HEK293 (cell line): Measurements from ENCODE around the gene ZC2HC1C.

Source experiments
- CTCF ChIA-PET: fragments of 350-600 bp; formaldehyde crosslinking; extraction: SDS; loops from one replicate; lab custom pipeline; 2021; ENCODE audit warnings: antibody characterized with exemption; lab: Yijun Ruan, JAX
- POLR2A ChIA-PET: fragments of 300-600 bp; formaldehyde crosslinking; extraction: SDS; loops from one replicate; lab custom pipeline; 2020; ENCODE audit warnings: antibody characterized with exemption, inconsistent platforms; lab: Yijun Ruan, JAX
- H3K27ac ChIP-seq: fragments of 200-500 bp; sonication (Bioruptor generic); 2 replicates; pipeline ENCODE4 v1.5.1; 2014; ENCODE audit warnings: low read depth, low read length, control low read depth, inconsistent platforms; ENCODE audit errors: extremely low read depth
- H3K36me3 ChIP-seq, 2 experiments: fragments of 200-500 bp in 1 of 2; sonication (Bioruptor generic) in 1 of 2; 1 replicate in 1 of 2; 2 replicates in 1 of 2; pipeline ENCODE4 v1.5.1; 2014 to 2017; ENCODE audit warnings: inconsistent platforms in 2 of 2, low read length in 2 of 2; ENCODE audit not compliant: control insufficient read depth in 2 of 2, insufficient read depth in 1 of 2
- H3K4me1 ChIP-seq: fragments of 200-500 bp; sonication (Bioruptor generic); 2 replicates; pipeline ENCODE4 v1.5.1; 2014; ENCODE audit warnings: mild to moderate bottlenecking, low read length, inconsistent platforms; ENCODE audit not compliant: control insufficient read depth, insufficient read depth
- H3K4me3 ChIP-seq: 2 replicates; pipeline ENCODE4 v1.5.1; 2011; ENCODE audit warnings: low read depth, mild to moderate bottlenecking, control low read depth, low read length, moderate library complexity
- H3K9me3 ChIP-seq: fragments of 200-500 bp; sonication (Bioruptor generic); 2 replicates; pipeline ENCODE4 v1.5.1; 2014; ENCODE audit warnings: low read depth, low read length, inconsistent platforms; ENCODE audit not compliant: control insufficient read depth, insufficient read depth
- BCL11A ChIP-seq: fragments of 450-650 bp; formaldehyde crosslinking; IDR thresholded peaks from 2 replicates; pipeline ENCODE4 v1.5.1; 2016; ENCODE audit warnings: low read depth, missing biosample characterization, missing genetic modification characterization
- GLI2 ChIP-seq: fragments of 450-650 bp; formaldehyde crosslinking; IDR thresholded peaks from 2 replicates; pipeline ENCODE4; 2017; ENCODE audit warnings: missing biosample characterization, missing genetic modification characterization, low read depth, borderline replicate concordance
- HOXA7 ChIP-seq: sonication (generic); formaldehyde crosslinking; IDR thresholded peaks from 2 replicates; pipeline ENCODE4 v1.8.1; 2022; ENCODE audit warnings: missing genetic modification reagents, borderline replicate concordance
- HOXC10 ChIP-seq: sonication (generic); formaldehyde crosslinking; IDR thresholded peaks from 2 replicates; pipeline ENCODE4 v1.8.1; 2023; ENCODE audit warnings: mild to moderate bottlenecking, missing genetic modification reagents
- MZF1 ChIP-seq: fragments of 450-650 bp; formaldehyde crosslinking; IDR thresholded peaks from 2 replicates; pipeline ENCODE4 v1.5.1; 2017; ENCODE audit warnings: missing biosample characterization, missing genetic modification characterization, borderline replicate concordance
- SCRT2 ChIP-seq: fragments of 450-650 bp; formaldehyde crosslinking; IDR thresholded peaks from 2 replicates; pipeline ENCODE4 v1.5.1; 2016; ENCODE audit warnings: missing biosample characterization, missing genetic modification characterization
- TRIM28 ChIP-seq: IDR thresholded peaks from 2 replicates; pipeline ENCODE4 v1.6.1; 2011; ENCODE audit warnings: low read length, control low read depth, borderline replicate concordance
- ZBTB21 ChIP-seq: fragments of 450-650 bp; formaldehyde crosslinking; IDR thresholded peaks from 2 replicates; pipeline ENCODE4 v1.5.1; 2017; ENCODE audit warnings: missing biosample characterization, missing genetic modification characterization
- ZBTB8A ChIP-seq: fragments of 450-650 bp; formaldehyde crosslinking; IDR thresholded peaks from 2 replicates; pipeline ENCODE4 v1.5.1; 2016; ENCODE audit warnings: missing biosample characterization, missing genetic modification characterization
- ZFP41 ChIP-seq: fragments of 450-650 bp; formaldehyde crosslinking; IDR thresholded peaks from 2 replicates; pipeline ENCODE4 v1.5.1; 2016; ENCODE audit warnings: missing biosample characterization, missing genetic modification characterization, borderline replicate concordance
- ZNF114 ChIP-seq: fragments of 450-650 bp; formaldehyde crosslinking; IDR thresholded peaks from 2 replicates; pipeline ENCODE4 v1.5.0; 2017; ENCODE audit warnings: missing biosample characterization, missing genetic modification characterization
- ZNF157 ChIP-seq: fragments of 450-650 bp; formaldehyde crosslinking; IDR thresholded peaks from 2 replicates; pipeline ENCODE4 v1.5.1; 2016; ENCODE audit warnings: missing biosample characterization, missing genetic modification characterization
- ZNF16 ChIP-seq: fragments of 450-650 bp; formaldehyde crosslinking; IDR thresholded peaks from 2 replicates; pipeline ENCODE4 v1.5.1; 2016; ENCODE audit warnings: low read depth, missing biosample characterization, missing genetic modification characterization
- ZNF169 ChIP-seq: fragments of 450-650 bp; formaldehyde crosslinking; IDR thresholded peaks from 2 replicates; pipeline ENCODE4 v1.5.1; 2016; ENCODE audit warnings: missing biosample characterization, missing genetic modification characterization
- ZNF24 ChIP-seq: fragments of 450-650 bp; formaldehyde crosslinking; IDR thresholded peaks from 2 replicates; pipeline ENCODE4 v1.5.1; 2016; ENCODE audit warnings: missing biosample characterization, missing genetic modification characterization
- ZNF266 ChIP-seq: fragments of 450-650 bp; formaldehyde crosslinking; IDR thresholded peaks from 2 replicates; pipeline ENCODE4 v1.5.1; 2016; ENCODE audit warnings: missing biosample characterization, missing genetic modification characterization, low read depth
- ZNF341 ChIP-seq: fragments of 450-650 bp; formaldehyde crosslinking; IDR thresholded peaks from 2 replicates; pipeline ENCODE4; 2016; ENCODE audit warnings: low read depth, missing biosample characterization, missing genetic modification characterization
- ZNF521 ChIP-seq: fragments of 450-650 bp; formaldehyde crosslinking; IDR thresholded peaks from 2 replicates; pipeline ENCODE4 v1.5.1; 2017; ENCODE audit warnings: missing biosample characterization, mild to moderate bottlenecking, missing genetic modification characterization
- ZNF549 ChIP-seq: fragments of 450-650 bp; IDR thresholded peaks from 2 replicates; pipeline ENCODE4 v1.5.1; 2018; ENCODE audit warnings: missing biosample characterization, missing genetic modification characterization, mild to moderate bottlenecking, inconsistent platforms, moderate library complexity
- ZNF555 ChIP-seq: fragments of 450-650 bp; formaldehyde crosslinking; conservative IDR thresholded peaks from 2 replicates; pipeline ENCODE4 v1.5.1; 2017; ENCODE audit warnings: missing biosample characterization, mild to moderate bottlenecking, missing genetic modification characterization, inconsistent platforms
- ZNF561 ChIP-seq: fragments of 450-650 bp; IDR thresholded peaks from 2 replicates; pipeline ENCODE4 v1.5.1; 2018; ENCODE audit warnings: missing biosample characterization, missing genetic modification characterization, borderline replicate concordance
- ZNF660 ChIP-seq: fragments of 450-650 bp; IDR thresholded peaks from 2 replicates; pipeline ENCODE4 v1.5.1; 2018; ENCODE audit warnings: missing biosample characterization, mild to moderate bottlenecking, missing genetic modification characterization
- ZNF692 ChIP-seq: fragments of 450-650 bp; formaldehyde crosslinking; IDR thresholded peaks from 2 replicates; pipeline ENCODE4 v1.5.1; 2016; ENCODE audit warnings: missing biosample characterization, missing genetic modification characterization
- ZNF701 ChIP-seq: fragments of 450-650 bp; formaldehyde crosslinking; IDR thresholded peaks from 2 replicates; pipeline ENCODE4 v1.5.1; 2016; ENCODE audit warnings: missing biosample characterization, missing genetic modification characterization
- TF ChIP-seq, protein P1 (sequence below): fragments of 450-650 bp; formaldehyde crosslinking; IDR thresholded peaks from 2 replicates; pipeline ENCODE4 v1.5.1; 2016; ENCODE audit warnings: missing biosample characterization, missing genetic modification characterization

ZC2HC1C gene

DNA sequence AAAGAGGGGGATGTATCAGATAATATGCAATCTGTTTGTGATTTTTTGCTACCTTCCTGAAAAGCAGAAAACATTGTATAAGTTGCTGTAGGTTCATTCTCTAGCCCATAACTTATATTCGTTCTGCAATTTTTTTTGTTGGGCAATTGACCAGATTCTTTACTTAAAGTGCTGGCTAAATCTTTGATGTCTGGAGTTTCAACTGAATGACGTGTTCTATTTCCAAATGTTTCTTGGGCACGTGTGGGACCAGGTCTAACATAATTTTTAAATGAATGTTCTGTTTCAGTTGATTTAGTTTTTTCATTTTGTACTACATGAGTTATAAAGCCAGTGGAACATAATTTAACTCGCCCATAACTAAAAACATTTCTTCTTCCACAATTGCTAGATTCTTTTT is 21.9 kb upstream of the ZC2HC1C start:
- no peaks in the 10 kb centered on the region; the same call in 1 of the 2 replicates for H3K4me1 ChIP-seq
- ChIA-PET CTCF (no interaction called here), POLR2A (no interaction called here)
- H3K36me3 ChIP-seq, result peaks cover 4 to 6% of the 10 kb centered on the region in 2 experiments; a peak in 1 of 3 replicates
- TF ChIP-seq ZBTB8A (no peak), ZNF169 (tag by site-specific recombination) (no peak), ZNF521 (tag by site-specific recombination) (no peak), GLI2 (no peak), ZFP41 (tag by site-specific recombination) (no peak), ZNF266 (tag by site-specific recombination) (no peak), ZBTB21 (tag by site-specific recombination) (no peak), ZNF692 (tag by site-specific recombination) (no peak), ZNF114 (tag by site-specific recombination) (no peak), ZNF341 (tag by site-specific recombination) (no peak), HOXA7 (CRISPR knock-in tag) (no peak), ZNF16 (tag by site-specific recombination) (no peak), ZNF561 (no peak), ZNF24 (no peak), ZNF549 (no peak), BCL11A (tag by site-specific recombination) (no peak), ZNF701 (tag by site-specific recombination) (no peak), SCRT2 (tag by site-specific recombination) (no peak), TRIM28 (no peak)
- TF ChIP-seq, protein P1, sequence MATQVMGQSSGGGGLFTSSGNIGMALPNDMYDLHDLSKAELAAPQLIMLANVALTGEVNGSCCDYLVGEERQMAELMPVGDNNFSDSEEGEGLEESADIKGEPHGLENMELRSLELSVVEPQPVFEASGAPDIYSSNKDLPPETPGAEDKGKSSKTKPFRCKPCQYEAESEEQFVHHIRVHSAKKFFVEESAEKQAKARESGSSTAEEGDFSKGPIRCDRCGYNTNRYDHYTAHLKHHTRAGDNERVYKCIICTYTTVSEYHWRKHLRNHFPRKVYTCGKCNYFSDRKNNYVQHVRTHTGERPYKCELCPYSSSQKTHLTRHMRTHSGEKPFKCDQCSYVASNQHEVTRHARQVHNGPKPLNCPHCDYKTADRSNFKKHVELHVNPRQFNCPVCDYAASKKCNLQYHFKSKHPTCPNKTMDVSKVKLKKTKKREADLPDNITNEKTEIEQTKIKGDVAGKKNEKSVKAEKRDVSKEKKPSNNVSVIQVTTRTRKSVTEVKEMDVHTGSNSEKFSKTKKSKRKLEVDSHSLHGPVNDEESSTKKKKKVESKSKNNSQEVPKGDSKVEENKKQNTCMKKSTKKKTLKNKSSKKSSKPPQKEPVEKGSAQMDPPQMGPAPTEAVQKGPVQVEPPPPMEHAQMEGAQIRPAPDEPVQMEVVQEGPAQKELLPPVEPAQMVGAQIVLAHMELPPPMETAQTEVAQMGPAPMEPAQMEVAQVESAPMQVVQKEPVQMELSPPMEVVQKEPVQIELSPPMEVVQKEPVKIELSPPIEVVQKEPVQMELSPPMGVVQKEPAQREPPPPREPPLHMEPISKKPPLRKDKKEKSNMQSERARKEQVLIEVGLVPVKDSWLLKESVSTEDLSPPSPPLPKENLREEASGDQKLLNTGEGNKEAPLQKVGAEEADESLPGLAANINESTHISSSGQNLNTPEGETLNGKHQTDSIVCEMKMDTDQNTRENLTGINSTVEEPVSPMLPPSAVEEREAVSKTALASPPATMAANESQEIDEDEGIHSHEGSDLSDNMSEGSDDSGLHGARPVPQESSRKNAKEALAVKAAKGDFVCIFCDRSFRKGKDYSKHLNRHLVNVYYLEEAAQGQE (tag by site-specific recombination), result no peak
- H3K9me3 ChIP-seq, result no peaks in the 10 kb centered on the region
- no peak overlapping the region for H3K27ac ChIP-seq
- no peak overlapping the region for H3K4me3 ChIP-seq

DNA sequence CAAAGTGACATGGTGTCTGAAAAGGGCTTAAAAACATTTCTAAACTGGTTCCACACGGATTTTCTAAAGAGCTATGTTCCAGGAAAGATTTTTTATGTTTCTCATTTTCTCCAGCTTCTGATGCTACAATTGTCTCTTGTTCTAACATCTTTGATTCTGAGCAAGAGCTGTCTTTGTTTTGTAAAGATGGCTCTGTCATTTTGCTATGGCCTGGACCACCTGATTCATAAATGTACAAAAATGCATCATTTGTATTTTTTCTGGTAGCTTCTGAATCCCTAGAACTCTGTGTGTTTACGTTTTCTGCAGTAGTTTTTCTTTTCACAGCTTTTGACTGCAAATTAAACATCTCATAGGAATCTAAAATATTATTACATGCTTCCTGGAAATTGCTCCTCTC is 21.3 kb upstream of the ZC2HC1C start:
- POLR2A ChIA-PET, result interaction anchor here (1.8 kb wide), 1 partner anchor 16 kb away, joined by 4 read pairs; the partner anchor contains the start of gene ACYP1
- Histone ChIP-seq H3K27ac (no peak overlapping the region), H3K4me3 (no peak overlapping the region), H3K36me3 (peaks cover 0 to 10% of the 10 kb centered on the region in 2 experiments; a peak in 1 of 3 replicates), H3K9me3 (no peaks in the 10 kb centered on the region), H3K4me1 (no peaks in the 10 kb centered on the region)
- CTCF ChIA-PET, result interaction anchor here (0.6 kb wide), 1 partner anchor 254 kb away, joined by 4 read pairs; no protein-coding TSS in a partner anchor
- TF ChIP-seq ZNF157 (tag by site-specific recombination) (no peak), ZNF555 (tag by site-specific recombination) (no peak), MZF1 (no peak), HOXC10 (CRISPR knock-in tag) (no peak), ZNF660 (tag by site-specific recombination) (no peak)
